Measurements from ENCODE around the gene PCDHGA7.
"Not testable (repeated sequence)": the region's sequence is repeated elsewhere in the genome, so short reads cannot be mapped to it uniquely, and the experiment has no call there.

PCDHGA7 gene

GRCh38 chr5:141382469-141383294 is at the start of gene PCDHGA7:
Gene PCDHGA7 (plus strand): TSS chr5:141382742. CDS start chr5:141382900, 158 bp downstream.
- H3K4me3 ChIP-seq (ENCODE audit: low read depth, low read length) = peak within 1 kb of the TSS; percentile 75
- no peaks in the 10 kb centered on the region for H3K4me1 ChIP-seq (ENCODE audit: control insufficient read depth, insufficient read depth, low read length)
- peak within 1 kb of the TSS; percentile 65 for H3K9ac ChIP-seq (ENCODE audit: low read depth, low read length)
- H3K9me3 ChIP-seq (ENCODE audit: control insufficient read depth, insufficient read depth, low read length) = no peaks in the 10 kb centered on the region
- peaks cover 7% of the 10 kb centered on the region for H3K27me3 ChIP-seq (ENCODE audit: control insufficient read depth, insufficient read depth, low read length)
- H3K36me3 ChIP-seq (ENCODE audit: control insufficient read depth, insufficient read depth, low read length) = peaks cover 2% of the 10 kb centered on the region

GRCh38 chr5:141338538-141339306 is 43.8 kb upstream of the PCDHGA7 start, which contains the start of gene PCDHGA2:
Gene PCDHGA2 (plus strand): TSS chr5:141338760.
- Histone ChIP-seq H3K9me3 (ENCODE audit: control insufficient read depth, insufficient read depth, low read length) (peaks cover 5% of the 10 kb centered on the region), H3K27me3 (ENCODE audit: control insufficient read depth, insufficient read depth, low read length) (no peaks in the 10 kb centered on the region), H3K4me1 (ENCODE audit: control insufficient read depth, insufficient read depth, low read length) (no peaks in the 10 kb centered on the region), H3K36me3 (ENCODE audit: control insufficient read depth, insufficient read depth, low read length) (no peaks in the 10 kb centered on the region), H3K4me3 (ENCODE audit: low read depth, low read length) (peak within 1 kb of the TSS; percentile 39), H3K9ac (ENCODE audit: low read depth, low read length) (no peak within 1 kb of the TSS)

GRCh38 chr5:141340781-141341354 is 41.7 kb upstream of the PCDHGA7 start:
- H3K4me1 ChIP-seq (ENCODE audit: control insufficient read depth, insufficient read depth, low read length); H3K27me3 ChIP-seq (ENCODE audit: control insufficient read depth, insufficient read depth, low read length); H3K9ac ChIP-seq (ENCODE audit: low read depth, low read length); H3K4me3 ChIP-seq (ENCODE audit: low read depth, low read length); H3K36me3 ChIP-seq (ENCODE audit: control insufficient read depth, insufficient read depth, low read length): not testable (repeated sequence)
- H3K9me3 ChIP-seq (ENCODE audit: control insufficient read depth, insufficient read depth, low read length) = peaks cover 13% of the 10 kb centered on the region

GRCh38 chr5:141342773-141343172 is 39.8 kb upstream of the PCDHGA7 start:
- Histone ChIP-seq H3K27me3 (ENCODE audit: control insufficient read depth, insufficient read depth, low read length) (no peaks in the 10 kb centered on the region), H3K4me3 (ENCODE audit: low read depth, low read length) (no peak overlapping the region), H3K4me1 (ENCODE audit: control insufficient read depth, insufficient read depth, low read length) (no peaks in the 10 kb centered on the region), H3K9me3 (ENCODE audit: control insufficient read depth, insufficient read depth, low read length) (peaks cover 13% of the 10 kb centered on the region), H3K9ac (ENCODE audit: low read depth, low read length) (no peak overlapping the region), H3K36me3 (ENCODE audit: control insufficient read depth, insufficient read depth, low read length) (no peaks in the 10 kb centered on the region)

- H3K9me3 ChIP-seq (ENCODE audit: control insufficient read depth, insufficient read depth, low read length) = peaks cover 13% of the 10 kb centered on the region
- H3K4me1 ChIP-seq (ENCODE audit: control insufficient read depth, insufficient read depth, low read length) = no peaks in the 10 kb centered on the region
- H3K36me3 ChIP-seq (ENCODE audit: control insufficient read depth, insufficient read depth, low read length) = no peaks in the 10 kb centered on the region
- no peaks in the 10 kb centered on the region for H3K27me3 ChIP-seq (ENCODE audit: control insufficient read depth, insufficient read depth, low read length)
- H3K4me3 ChIP-seq (ENCODE audit: low read depth, low read length) = no peak within 1 kb of the TSS
- H3K9ac ChIP-seq (ENCODE audit: low read depth, low read length) = no peak within 1 kb of the TSS
Observed at GRCh38 chr5:141343242-141343952, 39.1 kb upstream of the PCDHGA7 start, which contains the start of gene PCDHGA3. Gene PCDHGA3 (plus strand): TSS chr5:141343829. CDS start chr5:141344034, 205 bp downstream.

- peaks cover 13% of the 10 kb centered on the region for H3K9me3 ChIP-seq (ENCODE audit: control insufficient read depth, insufficient read depth, low read length)
- no peak overlapping the region for H3K4me3 ChIP-seq (ENCODE audit: low read depth, low read length)
- no peaks in the 10 kb centered on the region for H3K36me3 ChIP-seq (ENCODE audit: control insufficient read depth, insufficient read depth, low read length)
- H3K27me3 ChIP-seq (ENCODE audit: control insufficient read depth, insufficient read depth, low read length) = no peaks in the 10 kb centered on the region
- H3K9ac ChIP-seq (ENCODE audit: low read depth, low read length) = no peak overlapping the region
- H3K4me1 ChIP-seq (ENCODE audit: control insufficient read depth, insufficient read depth, low read length) = no peaks in the 10 kb centered on the region
Observed at GRCh38 chr5:141343953-141344463, 38.5 kb upstream of the PCDHGA7 start.

GRCh38 chr5:141345327-141345726 is 37.2 kb upstream of the PCDHGA7 start:
- Histone ChIP-seq H3K4me1 (ENCODE audit: control insufficient read depth, insufficient read depth, low read length) (no peaks in the 10 kb centered on the region), H3K36me3 (ENCODE audit: control insufficient read depth, insufficient read depth, low read length) (no peaks in the 10 kb centered on the region), H3K9me3 (ENCODE audit: control insufficient read depth, insufficient read depth, low read length) (peaks cover 8% of the 10 kb centered on the region), H3K4me3 (ENCODE audit: low read depth, low read length) (no peak overlapping the region), H3K9ac (ENCODE audit: low read depth, low read length) (no peak overlapping the region), H3K27me3 (ENCODE audit: control insufficient read depth, insufficient read depth, low read length) (no peaks in the 10 kb centered on the region)

- not testable (repeated sequence) for H3K9ac ChIP-seq (ENCODE audit: low read depth, low read length); H3K36me3 ChIP-seq (ENCODE audit: control insufficient read depth, insufficient read depth, low read length); H3K4me1 ChIP-seq (ENCODE audit: control insufficient read depth, insufficient read depth, low read length); H3K9me3 ChIP-seq (ENCODE audit: control insufficient read depth, insufficient read depth, low read length); H3K27me3 ChIP-seq (ENCODE audit: control insufficient read depth, insufficient read depth, low read length); H3K4me3 ChIP-seq (ENCODE audit: low read depth, low read length)
Observed at GRCh38 chr5:141346017-141346416, 36.5 kb upstream of the PCDHGA7 start.

- no peaks in the 10 kb centered on the region for H3K4me1 ChIP-seq (ENCODE audit: control insufficient read depth, insufficient read depth, low read length)
- H3K36me3 ChIP-seq (ENCODE audit: control insufficient read depth, insufficient read depth, low read length) = no peaks in the 10 kb centered on the region
- no peaks in the 10 kb centered on the region for H3K27me3 ChIP-seq (ENCODE audit: control insufficient read depth, insufficient read depth, low read length)
- peak within 1 kb of the TSS; percentile 41 for H3K4me3 ChIP-seq (ENCODE audit: low read depth, low read length)
- peaks cover under 1% of the 10 kb centered on the region for H3K9me3 ChIP-seq (ENCODE audit: control insufficient read depth, insufficient read depth, low read length)
- H3K9ac ChIP-seq (ENCODE audit: low read depth, low read length) = peak within 1 kb of the TSS; percentile 37
Observed at GRCh38 chr5:141349917-141350619, 32.5 kb upstream of the PCDHGA7 start, which contains the start of gene PCDHGB1. Gene PCDHGB1 (plus strand): TSS chr5:141350099. CDS start chr5:141350261, 162 bp downstream.

- no peaks in the 10 kb centered on the region for H3K27me3 ChIP-seq (ENCODE audit: control insufficient read depth, insufficient read depth, low read length)
- peaks cover 3% of the 10 kb centered on the region for H3K9me3 ChIP-seq (ENCODE audit: control insufficient read depth, insufficient read depth, low read length)
- H3K4me3 ChIP-seq (ENCODE audit: low read depth, low read length) = no peak overlapping the region
- H3K9ac ChIP-seq (ENCODE audit: low read depth, low read length) = no peak overlapping the region
- H3K4me1 ChIP-seq (ENCODE audit: control insufficient read depth, insufficient read depth, low read length) = no peaks in the 10 kb centered on the region
- no peaks in the 10 kb centered on the region for H3K36me3 ChIP-seq (ENCODE audit: control insufficient read depth, insufficient read depth, low read length)
Observed at GRCh38 chr5:141351591-141351990, 31.0 kb upstream of the PCDHGA7 start.
